Fibroblast of the conjunctiva (primary cell): ENCODE measurements around the gene LTA.
A peak's percentile ranks its signal among the peaks of the same experiment; 100 is the strongest.

ENCODE experiments used
- DNase-seq: peaks from one replicate; pipeline ENCODE4 v3.0.0-alpha.2; 2010; ENCODE audit warnings: low read depth

The LTA gene

GRCh38 chr6:31569861-31570536, 2.1 kb upstream of the LTA start:
- no peak for DNase-seq

- no peak for DNase-seq
Measured at GRCh38 chr6:31573239-31574105, 1.4 kb downstream of the LTA start.

- DNase-seq, result no peak
Measured at GRCh38 chr6:31574106-31575061, 2.3 kb downstream of the LTA start.

GRCh38 chr6:31575335-31575901, 3.3 kb downstream of the LTA start, which contains the start of gene TNF:
Gene TNF, plus strand, starts transcription at chr6:31575565. Its CDS starts 177 bp downstream, at chr6:31575742.
- no peak for DNase-seq

GRCh38 chr6:31575952-31576685, 4.0 kb downstream of the LTA start:
- DNase-seq, result no peak

- no peak for DNase-seq
Measured at GRCh38 chr6:31576897-31577578, 4.9 kb downstream of the LTA start.

GRCh38 chr6:31577579-31577966, 5.5 kb downstream of the LTA start:
- no peak for DNase-seq

GRCh38 chr6:31578184-31579118, 6.4 kb downstream of the LTA start:
- DNase-seq, result no peak

- DNase-seq, result no peak
Measured at GRCh38 chr6:31579119-31579505, 7.0 kb downstream of the LTA start.

GRCh38 chr6:31579546-31580437, 7.7 kb downstream of the LTA start:
- no peak for DNase-seq

- no peak for DNase-seq
Measured at GRCh38 chr6:31580438-31580740, 8.3 kb downstream of the LTA start.

- peak; percentile 49 for DNase-seq
Measured at GRCh38 chr6:31580807-31581433, 8.8 kb downstream of the LTA start.

- no peak for DNase-seq
Measured at GRCh38 chr6:31581434-31582229, 9.5 kb downstream of the LTA start.

GRCh38 chr6:31582230-31582643, 10.1 kb downstream of the LTA start, which contains the start of gene LTB:
Gene LTB, minus strand, starts transcription at chr6:31582424. Its CDS starts 7 bp downstream, at chr6:31582417.
- DNase-seq, result no peak

GRCh38 chr6:31585491-31585890, 13.4 kb downstream of the LTA start:
- no peak for DNase-seq

- no peak for DNase-seq
Measured at GRCh38 chr6:31586008-31586407, 13.9 kb downstream of the LTA start, which contains the start of gene LST1. Gene LST1, plus strand, starts transcription at chr6:31586277. Its CDS starts 1,023 bp downstream, at chr6:31587300.
